ENCODE measurements around the gene NOS1AP. TPM values are rescaled to one million over a fixed set of nuclear protein-coding genes. Genes with fewer than 3 reads are reported as not detected.
"Not testable (repeated sequence)": the region's sequence is repeated elsewhere in the genome, so short reads cannot be mapped to it uniquely, and the experiment has no call there.

Gene NOS1AP
- total RNA-seq, 2 experiments from 2014 or later: 0.18 TPM

DNA sequence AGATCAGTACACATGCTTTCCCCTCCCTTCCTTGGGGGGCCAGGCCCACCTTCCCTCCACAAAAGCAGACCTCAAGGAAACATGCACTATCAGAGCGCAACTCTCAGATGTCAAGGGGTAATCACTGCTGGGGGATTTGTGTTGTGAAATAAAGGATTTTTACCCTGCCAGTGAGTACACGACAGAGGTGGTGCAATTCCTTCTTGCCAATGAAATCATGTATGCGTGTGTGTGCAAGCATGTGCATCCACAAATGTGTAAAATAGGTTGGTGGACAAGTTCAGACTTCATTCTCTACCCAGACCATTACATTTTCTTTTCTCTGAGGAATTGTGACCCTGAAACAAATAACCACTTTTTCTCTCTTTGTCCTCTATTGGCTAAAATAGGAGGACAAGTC, 9.8 kb upstream of the NOS1AP start:
- intact Hi-C loops (cut with micrococcal nuclease): loop anchor here (5.0 kb wide), 1 partner anchor 333 kb away; no protein-coding TSS in a partner anchor
- no peaks in the 10 kb centered on the region for H3K36me3 Mint-ChIP-seq (ENCODE audit: low read depth)
- ChIA-PET CTCF (no interaction called here), POLR2A (no interaction called here)
- H3K27ac Mint-ChIP-seq: no peak overlapping the region
- no peaks in the 10 kb centered on the region for H3K4me1 Mint-ChIP-seq (ENCODE audit: low read depth)
- peaks cover 26% of the 10 kb centered on the region for H3K27me3 Mint-ChIP-seq
- H3K9me3 Mint-ChIP-seq: no peaks in the 10 kb centered on the region
- H3K4me3 Mint-ChIP-seq: no peak overlapping the region
- ATAC-seq (no peak), DNase-seq (no peak)
- TF ChIP-seq, protein P1, sequence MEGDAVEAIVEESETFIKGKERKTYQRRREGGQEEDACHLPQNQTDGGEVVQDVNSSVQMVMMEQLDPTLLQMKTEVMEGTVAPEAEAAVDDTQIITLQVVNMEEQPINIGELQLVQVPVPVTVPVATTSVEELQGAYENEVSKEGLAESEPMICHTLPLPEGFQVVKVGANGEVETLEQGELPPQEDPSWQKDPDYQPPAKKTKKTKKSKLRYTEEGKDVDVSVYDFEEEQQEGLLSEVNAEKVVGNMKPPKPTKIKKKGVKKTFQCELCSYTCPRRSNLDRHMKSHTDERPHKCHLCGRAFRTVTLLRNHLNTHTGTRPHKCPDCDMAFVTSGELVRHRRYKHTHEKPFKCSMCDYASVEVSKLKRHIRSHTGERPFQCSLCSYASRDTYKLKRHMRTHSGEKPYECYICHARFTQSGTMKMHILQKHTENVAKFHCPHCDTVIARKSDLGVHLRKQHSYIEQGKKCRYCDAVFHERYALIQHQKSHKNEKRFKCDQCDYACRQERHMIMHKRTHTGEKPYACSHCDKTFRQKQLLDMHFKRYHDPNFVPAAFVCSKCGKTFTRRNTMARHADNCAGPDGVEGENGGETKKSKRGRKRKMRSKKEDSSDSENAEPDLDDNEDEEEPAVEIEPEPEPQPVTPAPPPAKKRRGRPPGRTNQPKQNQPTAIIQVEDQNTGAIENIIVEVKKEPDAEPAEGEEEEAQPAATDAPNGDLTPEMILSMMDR (IDR thresholded peaks at IDR 0.05): no peak

GRCh38 chr1:162060314-162060713, 9.2 kb upstream of the NOS1AP start:
- POLR2A ChIA-PET: no interaction called here
- Mint-ChIP-seq H3K4me1 (ENCODE audit: low read depth) (no peaks in the 10 kb centered on the region), H3K36me3 (ENCODE audit: low read depth) (no peaks in the 10 kb centered on the region), H3K27me3 (peaks cover 31% of the 10 kb centered on the region), H3K4me3 (no peak overlapping the region), H3K27ac (no peak overlapping the region), H3K9me3 (no peaks in the 10 kb centered on the region)
- CTCF ChIA-PET: no interaction called here
- no peak for ATAC-seq
- intact Hi-C loops (cut with micrococcal nuclease): no loop called here
- DNase-seq: no peak
- TF ChIP-seq, protein P1 (IDR thresholded peaks at IDR 0.05): no peak

- intact Hi-C loops (cut with micrococcal nuclease): no loop called here
- no peaks in the 10 kb centered on the region for H3K36me3 Mint-ChIP-seq (ENCODE audit: low read depth)
- peaks cover 37% of the 10 kb centered on the region for H3K27me3 Mint-ChIP-seq
- H3K4me1 Mint-ChIP-seq (ENCODE audit: low read depth): no peaks in the 10 kb centered on the region
- no peak overlapping the region for H3K4me3 Mint-ChIP-seq
- H3K9me3 Mint-ChIP-seq: no peaks in the 10 kb centered on the region
- ATAC-seq (no peak), DNase-seq (no peak)
- ChIA-PET POLR2A (no interaction called here), CTCF (interaction anchor here (1.2 kb wide), 1 partner anchor 25 kb away, joined by 3 read pairs; no protein-coding TSS in a partner anchor)
- H3K27ac Mint-ChIP-seq: no peak overlapping the region
- TF ChIP-seq, protein P1 (IDR thresholded peaks at IDR 0.05): no peak
Observed at GRCh38 chr1:162062542-162063015, 6.9 kb upstream of the NOS1AP start.

DNA sequence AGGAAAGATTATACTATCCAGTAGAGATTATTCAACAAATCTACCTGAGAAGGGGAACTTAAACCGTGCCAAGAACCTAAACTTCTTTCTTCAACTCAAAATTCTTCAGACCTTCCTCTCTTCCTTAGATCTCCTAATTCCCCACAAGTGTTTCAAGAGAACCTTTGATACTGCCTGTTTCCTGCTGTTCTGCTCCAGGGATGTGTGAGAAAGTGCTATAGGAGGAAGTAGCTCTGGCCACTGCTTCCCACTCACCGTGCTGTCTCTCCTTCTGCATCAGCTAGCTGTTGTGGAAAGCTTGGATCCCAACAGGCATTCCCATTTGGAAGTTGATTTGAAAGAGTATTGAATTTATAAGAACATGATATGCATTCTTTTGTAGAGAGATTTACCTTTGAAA, 4.5 kb upstream of the NOS1AP start:
- H3K9me3 Mint-ChIP-seq: no peaks in the 10 kb centered on the region
- TF ChIP-seq, protein P1 (IDR thresholded peaks at IDR 0.05): no peak
- CTCF ChIA-PET: interaction anchor here (0.7 to 1.0 kb wide), 2 partner anchors 9 to 48 kb away, joined by 3 to 5 read pairs; no protein-coding TSS in a partner anchor
- no peak overlapping the region for H3K4me3 Mint-ChIP-seq
- no peak for ATAC-seq
- H3K4me1 Mint-ChIP-seq (ENCODE audit: low read depth): no peaks in the 10 kb centered on the region
- no peaks in the 10 kb centered on the region for H3K36me3 Mint-ChIP-seq (ENCODE audit: low read depth)
- no peak for DNase-seq
- POLR2A ChIA-PET: no interaction called here
- H3K27me3 Mint-ChIP-seq: peaks cover 49% of the 10 kb centered on the region
- intact Hi-C loops (cut with micrococcal nuclease): no loop called here
- no peak overlapping the region for H3K27ac Mint-ChIP-seq

GRCh38 chr1:162066836-162067235, 2.7 kb upstream of the NOS1AP start:
- intact Hi-C loops (cut with micrococcal nuclease); POLR2A ChIA-PET; DNase-seq; H3K4me3 Mint-ChIP-seq; H3K4me1 Mint-ChIP-seq (ENCODE audit: low read depth); H3K36me3 Mint-ChIP-seq (ENCODE audit: low read depth); ATAC-seq; H3K27ac Mint-ChIP-seq; CTCF ChIA-PET; H3K9me3 Mint-ChIP-seq: not testable (repeated sequence)
- peaks cover 56% of the 10 kb centered on the region for H3K27me3 Mint-ChIP-seq

GRCh38 chr1:162067466-162067865, 2.0 kb upstream of the NOS1AP start:
- no peak overlapping the region for H3K27ac Mint-ChIP-seq
- intact Hi-C loops (cut with micrococcal nuclease): no loop called here
- TF ChIP-seq, protein P1 (IDR thresholded peaks at IDR 0.05): no peak
- peaks cover 58% of the 10 kb centered on the region for H3K27me3 Mint-ChIP-seq
- no peak for ATAC-seq
- H3K9me3 Mint-ChIP-seq: no peaks in the 10 kb centered on the region
- ChIA-PET POLR2A (no interaction called here), CTCF (no interaction called here)
- no peak overlapping the region for H3K4me3 Mint-ChIP-seq
- H3K36me3 Mint-ChIP-seq (ENCODE audit: low read depth): no peaks in the 10 kb centered on the region
- no peaks in the 10 kb centered on the region for H3K4me1 Mint-ChIP-seq (ENCODE audit: low read depth)
- no peak for DNase-seq

Data from activated CD8-positive, alpha-beta T cell treated with anti-CD3 and anti-CD28 coated beads for 36 hours (primary cell).